PFSK-1 (cell line): ENCODE measurements around the gene NUCB2.

ENCODE experiments used
- FOXP2 ChIP-seq: optimal IDR thresholded peaks from 2 replicates; pipeline ENCODE3; 2011; ENCODE audit warnings: borderline replicate concordance, control low read depth, inconsistent platforms; ENCODE audit not compliant: insufficient read depth; ENCODE audit errors: extremely low read length, extremely low read depth
- POLR2AphosphoS5 ChIP-seq: IDR thresholded peaks from 2 replicates; pipeline ENCODE4 v1.6.1; 2012; ENCODE audit warnings: low read depth, mild to moderate bottlenecking, control low read depth, low read length, moderate library complexity
- REST ChIP-seq, 2 experiments: IDR thresholded peaks; 2 replicates each; pipeline versions ENCODE4 v1.6.1 to v1.8.0; 2011 to 2012; ENCODE audit warnings: low read depth in 2 of 2, low read length in 2 of 2, control low read depth in 1 of 2, inconsistent platforms in 1 of 2, mild to moderate bottlenecking in 1 of 2, moderate library complexity in 1 of 2; ENCODE audit not compliant: insufficient read depth in 1 of 2
- SIN3A ChIP-seq: IDR thresholded peaks from 2 replicates; pipeline ENCODE4 v1.6.1; 2012; ENCODE audit warnings: mild to moderate bottlenecking, low read length, moderate library complexity, borderline replicate concordance; ENCODE audit not compliant: insufficient read depth
- TAF1 ChIP-seq: IDR thresholded peaks from 2 replicates; pipeline ENCODE4 v1.6.1; 2012; ENCODE audit warnings: low read length, control low read depth, borderline replicate concordance; ENCODE audit not compliant: insufficient read depth

GRCh38 chr11:17379383-17380180, 103.0 kb downstream of the NUCB2 start:
- no peak for TF ChIP-seq POLR2AphosphoS5
- TF ChIP-seq REST (IDR thresholded peaks at IDR 0.05; ENCODE audit: insufficient read depth in 1 of 2, low read depth in 2 of 2, low read length in 2 of 2), result no peak
- TF ChIP-seq SIN3A, result no peak
- no peak for TF ChIP-seq TAF1
- no peak for TF ChIP-seq FOXP2
